Hepatocyte (in vitro differentiated cells): ENCODE data around the gene OR8D1.

Source experiments
- CTCF ChIP-seq: fragments of 200-600 bp; sonication (generic); IDR thresholded peaks from 2 replicates; pipeline ENCODE4 v1.5.1; 2016; ENCODE audit warnings: antibody characterized with exemption, mild to moderate bottlenecking; ENCODE audit not compliant: poor library complexity
- EZH2 ChIP-seq: fragments of 200-600 bp; sonication (generic); IDR thresholded peaks from 2 replicates; pipeline ENCODE4 v1.6.1; 2016; ENCODE audit warnings: antibody characterized with exemption, mild to moderate bottlenecking, borderline replicate concordance
- EZH2phosphoT487 ChIP-seq: fragments of 200-600 bp; sonication (generic); IDR thresholded peaks from one replicate; pipeline ENCODE4 v1.6.1; 2018; ENCODE audit warnings: antibody characterized with exemption, mild to moderate bottlenecking, low read depth, moderate library complexity; ENCODE audit not compliant: unreplicated experiment, severe bottlenecking

- TF ChIP-seq EZH2: no peak
- no peak for TF ChIP-seq CTCF
- no peak for TF ChIP-seq EZH2phosphoT487
These were observed 2.1 kb downstream of the OR8D1 start for GRCh38 chr11:124311670-124312069.
